ENCODE measurements around the gene AOPEP.

- no peak for TF ChIP-seq NONO (IDR thresholded peaks at IDR 0.05)
- no peak for TF ChIP-seq NONO (CRISPR knock-in tag; conservative IDR thresholded peaks at IDR 0.05)
- TF ChIP-seq, protein P1, sequence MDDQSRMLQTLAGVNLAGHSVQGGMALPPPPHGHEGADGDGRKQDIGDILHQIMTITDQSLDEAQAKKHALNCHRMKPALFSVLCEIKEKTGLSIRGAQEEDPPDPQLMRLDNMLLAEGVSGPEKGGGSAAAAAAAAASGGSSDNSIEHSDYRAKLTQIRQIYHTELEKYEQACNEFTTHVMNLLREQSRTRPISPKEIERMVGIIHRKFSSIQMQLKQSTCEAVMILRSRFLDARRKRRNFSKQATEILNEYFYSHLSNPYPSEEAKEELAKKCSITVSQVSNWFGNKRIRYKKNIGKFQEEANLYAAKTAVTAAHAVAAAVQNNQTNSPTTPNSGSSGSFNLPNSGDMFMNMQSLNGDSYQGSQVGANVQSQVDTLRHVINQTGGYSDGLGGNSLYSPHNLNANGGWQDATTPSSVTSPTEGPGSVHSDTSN (CRISPR knock-in tag; IDR thresholded peaks at IDR 0.05; ENCODE audit: borderline replicate concordance): no peak
- no peak for TF ChIP-seq ZKSCAN1 (IDR thresholded peaks at IDR 0.05; ENCODE audit: low read length)
- no peak for TF ChIP-seq SSRP1 (CRISPR knock-in tag; IDR thresholded peaks at IDR 0.05)
- TF ChIP-seq, protein P2, sequence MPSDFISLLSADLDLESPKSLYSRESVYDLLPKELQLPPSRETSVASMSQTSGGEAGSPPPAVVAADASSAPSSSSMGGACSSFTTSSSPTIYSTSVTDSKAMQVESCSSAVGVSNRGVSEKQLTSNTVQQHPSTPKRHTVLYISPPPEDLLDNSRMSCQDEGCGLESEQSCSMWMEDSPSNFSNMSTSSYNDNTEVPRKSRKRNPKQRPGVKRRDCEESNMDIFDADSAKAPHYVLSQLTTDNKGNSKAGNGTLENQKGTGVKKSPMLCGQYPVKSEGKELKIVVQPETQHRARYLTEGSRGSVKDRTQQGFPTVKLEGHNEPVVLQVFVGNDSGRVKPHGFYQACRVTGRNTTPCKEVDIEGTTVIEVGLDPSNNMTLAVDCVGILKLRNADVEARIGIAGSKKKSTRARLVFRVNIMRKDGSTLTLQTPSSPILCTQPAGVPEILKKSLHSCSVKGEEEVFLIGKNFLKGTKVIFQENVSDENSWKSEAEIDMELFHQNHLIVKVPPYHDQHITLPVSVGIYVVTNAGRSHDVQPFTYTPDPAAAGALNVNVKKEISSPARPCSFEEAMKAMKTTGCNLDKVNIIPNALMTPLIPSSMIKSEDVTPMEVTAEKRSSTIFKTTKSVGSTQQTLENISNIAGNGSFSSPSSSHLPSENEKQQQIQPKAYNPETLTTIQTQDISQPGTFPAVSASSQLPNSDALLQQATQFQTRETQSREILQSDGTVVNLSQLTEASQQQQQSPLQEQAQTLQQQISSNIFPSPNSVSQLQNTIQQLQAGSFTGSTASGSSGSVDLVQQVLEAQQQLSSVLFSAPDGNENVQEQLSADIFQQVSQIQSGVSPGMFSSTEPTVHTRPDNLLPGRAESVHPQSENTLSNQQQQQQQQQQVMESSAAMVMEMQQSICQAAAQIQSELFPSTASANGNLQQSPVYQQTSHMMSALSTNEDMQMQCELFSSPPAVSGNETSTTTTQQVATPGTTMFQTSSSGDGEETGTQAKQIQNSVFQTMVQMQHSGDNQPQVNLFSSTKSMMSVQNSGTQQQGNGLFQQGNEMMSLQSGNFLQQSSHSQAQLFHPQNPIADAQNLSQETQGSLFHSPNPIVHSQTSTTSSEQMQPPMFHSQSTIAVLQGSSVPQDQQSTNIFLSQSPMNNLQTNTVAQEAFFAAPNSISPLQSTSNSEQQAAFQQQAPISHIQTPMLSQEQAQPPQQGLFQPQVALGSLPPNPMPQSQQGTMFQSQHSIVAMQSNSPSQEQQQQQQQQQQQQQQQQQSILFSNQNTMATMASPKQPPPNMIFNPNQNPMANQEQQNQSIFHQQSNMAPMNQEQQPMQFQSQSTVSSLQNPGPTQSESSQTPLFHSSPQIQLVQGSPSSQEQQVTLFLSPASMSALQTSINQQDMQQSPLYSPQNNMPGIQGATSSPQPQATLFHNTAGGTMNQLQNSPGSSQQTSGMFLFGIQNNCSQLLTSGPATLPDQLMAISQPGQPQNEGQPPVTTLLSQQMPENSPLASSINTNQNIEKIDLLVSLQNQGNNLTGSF (CRISPR knock-in tag; IDR thresholded peaks at IDR 0.05): no peak
- TF ChIP-seq NCOA1 (CRISPR knock-in tag; IDR thresholded peaks at IDR 0.05): no peak
- TF ChIP-seq, protein P3, sequence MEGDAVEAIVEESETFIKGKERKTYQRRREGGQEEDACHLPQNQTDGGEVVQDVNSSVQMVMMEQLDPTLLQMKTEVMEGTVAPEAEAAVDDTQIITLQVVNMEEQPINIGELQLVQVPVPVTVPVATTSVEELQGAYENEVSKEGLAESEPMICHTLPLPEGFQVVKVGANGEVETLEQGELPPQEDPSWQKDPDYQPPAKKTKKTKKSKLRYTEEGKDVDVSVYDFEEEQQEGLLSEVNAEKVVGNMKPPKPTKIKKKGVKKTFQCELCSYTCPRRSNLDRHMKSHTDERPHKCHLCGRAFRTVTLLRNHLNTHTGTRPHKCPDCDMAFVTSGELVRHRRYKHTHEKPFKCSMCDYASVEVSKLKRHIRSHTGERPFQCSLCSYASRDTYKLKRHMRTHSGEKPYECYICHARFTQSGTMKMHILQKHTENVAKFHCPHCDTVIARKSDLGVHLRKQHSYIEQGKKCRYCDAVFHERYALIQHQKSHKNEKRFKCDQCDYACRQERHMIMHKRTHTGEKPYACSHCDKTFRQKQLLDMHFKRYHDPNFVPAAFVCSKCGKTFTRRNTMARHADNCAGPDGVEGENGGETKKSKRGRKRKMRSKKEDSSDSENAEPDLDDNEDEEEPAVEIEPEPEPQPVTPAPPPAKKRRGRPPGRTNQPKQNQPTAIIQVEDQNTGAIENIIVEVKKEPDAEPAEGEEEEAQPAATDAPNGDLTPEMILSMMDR (CRISPR knock-in tag; IDR thresholded peaks at IDR 0.05): no peak
- no peak for TF ChIP-seq ZBTB25 (CRISPR knock-in tag; IDR thresholded peaks at IDR 0.05)
- TF ChIP-seq NFYB (CRISPR knock-in tag; IDR thresholded peaks at IDR 0.05): no peak
- TF ChIP-seq, protein P4, sequence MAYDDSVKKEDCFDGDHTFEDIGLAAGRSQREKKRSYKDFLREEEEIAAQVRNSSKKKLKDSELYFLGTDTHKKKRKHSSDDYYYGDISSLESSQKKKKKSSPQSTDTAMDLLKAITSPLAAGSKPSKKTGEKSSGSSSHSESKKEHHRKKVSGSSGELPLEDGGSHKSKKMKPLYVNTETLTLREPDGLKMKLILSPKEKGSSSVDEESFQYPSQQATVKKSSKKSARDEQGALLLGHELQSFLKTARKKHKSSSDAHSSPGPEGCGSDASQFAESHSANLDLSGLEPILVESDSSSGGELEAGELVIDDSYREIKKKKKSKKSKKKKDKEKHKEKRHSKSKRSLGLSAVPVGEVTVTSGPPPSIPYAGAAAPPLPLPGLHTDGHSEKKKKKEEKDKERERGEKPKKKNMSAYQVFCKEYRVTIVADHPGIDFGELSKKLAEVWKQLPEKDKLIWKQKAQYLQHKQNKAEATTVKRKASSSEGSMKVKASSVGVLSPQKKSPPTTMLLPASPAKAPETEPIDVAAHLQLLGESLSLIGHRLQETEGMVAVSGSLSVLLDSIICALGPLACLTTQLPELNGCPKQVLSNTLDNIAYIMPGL (CRISPR knock-in tag; IDR thresholded peaks at IDR 0.05; ENCODE audit: borderline replicate concordance in 1 of 2, low read depth in 1 of 2): no peak
- TF ChIP-seq TRIM24 (CRISPR knock-in tag; IDR thresholded peaks at IDR 0.05): no peak
- TF ChIP-seq ZMYM3 (CRISPR knock-in tag; IDR thresholded peaks at IDR 0.05): no peak
- TF ChIP-seq SMAD3 (CRISPR knock-in tag; IDR thresholded peaks at IDR 0.05): no peak
Measured at GRCh38 chr9:94912700-94913249, 186.3 kb downstream of the AOPEP start.
